Measurements from ENCODE around the gene CELSR1. TPM values are rescaled to one million over a fixed set of nuclear protein-coding genes. Genes with fewer than 3 reads are reported as not detected.

Gene CELSR1
- total and polyA plus RNA-seq, 2 of the 13 experiments (the other 11 are each of a cell fraction or from before 2014, with no cell fraction given): 0.78 to 1.8 TPM

GRCh38 chr22:46390652-46391301, 146.6 kb downstream of the CELSR1 start (continued):
- no peak for TF ChIP-seq CBFB (CRISPR knock-in tag; IDR thresholded peaks at IDR 0.05)
- TF ChIP-seq NRL (CRISPR knock-in tag; IDR thresholded peaks at IDR 0.05; ENCODE audit: borderline replicate concordance): 0 out of 2 replicates have a peak, but pooled peaks have one; percentile 5
- TF ChIP-seq ZNF776 (CRISPR knock-in tag; IDR thresholded peaks at IDR 0.05): no peak
- TF ChIP-seq, protein P1, sequence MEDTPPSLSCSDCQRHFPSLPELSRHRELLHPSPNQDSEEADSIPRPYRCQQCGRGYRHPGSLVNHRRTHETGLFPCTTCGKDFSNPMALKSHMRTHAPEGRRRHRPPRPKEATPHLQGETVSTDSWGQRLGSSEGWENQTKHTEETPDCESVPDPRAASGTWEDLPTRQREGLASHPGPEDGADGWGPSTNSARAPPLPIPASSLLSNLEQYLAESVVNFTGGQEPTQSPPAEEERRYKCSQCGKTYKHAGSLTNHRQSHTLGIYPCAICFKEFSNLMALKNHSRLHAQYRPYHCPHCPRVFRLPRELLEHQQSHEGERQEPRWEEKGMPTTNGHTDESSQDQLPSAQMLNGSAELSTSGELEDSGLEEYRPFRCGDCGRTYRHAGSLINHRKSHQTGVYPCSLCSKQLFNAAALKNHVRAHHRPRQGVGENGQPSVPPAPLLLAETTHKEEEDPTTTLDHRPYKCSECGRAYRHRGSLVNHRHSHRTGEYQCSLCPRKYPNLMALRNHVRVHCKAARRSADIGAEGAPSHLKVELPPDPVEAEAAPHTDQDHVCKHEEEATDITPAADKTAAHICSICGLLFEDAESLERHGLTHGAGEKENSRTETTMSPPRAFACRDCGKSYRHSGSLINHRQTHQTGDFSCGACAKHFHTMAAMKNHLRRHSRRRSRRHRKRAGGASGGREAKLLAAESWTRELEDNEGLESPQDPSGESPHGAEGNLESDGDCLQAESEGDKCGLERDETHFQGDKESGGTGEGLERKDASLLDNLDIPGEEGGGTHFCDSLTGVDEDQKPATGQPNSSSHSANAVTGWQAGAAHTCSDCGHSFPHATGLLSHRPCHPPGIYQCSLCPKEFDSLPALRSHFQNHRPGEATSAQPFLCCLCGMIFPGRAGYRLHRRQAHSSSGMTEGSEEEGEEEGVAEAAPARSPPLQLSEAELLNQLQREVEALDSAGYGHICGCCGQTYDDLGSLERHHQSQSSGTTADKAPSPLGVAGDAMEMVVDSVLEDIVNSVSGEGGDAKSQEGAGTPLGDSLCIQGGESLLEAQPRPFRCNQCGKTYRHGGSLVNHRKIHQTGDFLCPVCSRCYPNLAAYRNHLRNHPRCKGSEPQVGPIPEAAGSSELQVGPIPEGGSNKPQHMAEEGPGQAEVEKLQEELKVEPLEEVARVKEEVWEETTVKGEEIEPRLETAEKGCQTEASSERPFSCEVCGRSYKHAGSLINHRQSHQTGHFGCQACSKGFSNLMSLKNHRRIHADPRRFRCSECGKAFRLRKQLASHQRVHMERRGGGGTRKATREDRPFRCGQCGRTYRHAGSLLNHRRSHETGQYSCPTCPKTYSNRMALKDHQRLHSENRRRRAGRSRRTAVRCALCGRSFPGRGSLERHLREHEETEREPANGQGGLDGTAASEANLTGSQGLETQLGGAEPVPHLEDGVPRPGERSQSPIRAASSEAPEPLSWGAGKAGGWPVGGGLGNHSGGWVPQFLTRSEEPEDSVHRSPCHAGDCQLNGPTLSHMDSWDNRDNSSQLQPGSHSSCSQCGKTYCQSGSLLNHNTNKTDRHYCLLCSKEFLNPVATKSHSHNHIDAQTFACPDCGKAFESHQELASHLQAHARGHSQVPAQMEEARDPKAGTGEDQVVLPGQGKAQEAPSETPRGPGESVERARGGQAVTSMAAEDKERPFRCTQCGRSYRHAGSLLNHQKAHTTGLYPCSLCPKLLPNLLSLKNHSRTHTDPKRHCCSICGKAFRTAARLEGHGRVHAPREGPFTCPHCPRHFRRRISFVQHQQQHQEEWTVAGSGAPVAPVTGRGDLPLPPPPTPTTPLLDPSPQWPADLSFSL (CRISPR knock-in tag; IDR thresholded peaks at IDR 0.05): no peak
- TF ChIP-seq ZNF292 (CRISPR knock-in tag; IDR thresholded peaks at IDR 0.05; ENCODE audit: borderline replicate concordance, low read depth): peak; percentile 71
- TF ChIP-seq MEIS2 (CRISPR knock-in tag; IDR thresholded peaks at IDR 0.05): no peak
- TF ChIP-seq MIXL1 (CRISPR knock-in tag; IDR thresholded peaks at IDR 0.05): no peak
- TF ChIP-seq, protein P2, sequence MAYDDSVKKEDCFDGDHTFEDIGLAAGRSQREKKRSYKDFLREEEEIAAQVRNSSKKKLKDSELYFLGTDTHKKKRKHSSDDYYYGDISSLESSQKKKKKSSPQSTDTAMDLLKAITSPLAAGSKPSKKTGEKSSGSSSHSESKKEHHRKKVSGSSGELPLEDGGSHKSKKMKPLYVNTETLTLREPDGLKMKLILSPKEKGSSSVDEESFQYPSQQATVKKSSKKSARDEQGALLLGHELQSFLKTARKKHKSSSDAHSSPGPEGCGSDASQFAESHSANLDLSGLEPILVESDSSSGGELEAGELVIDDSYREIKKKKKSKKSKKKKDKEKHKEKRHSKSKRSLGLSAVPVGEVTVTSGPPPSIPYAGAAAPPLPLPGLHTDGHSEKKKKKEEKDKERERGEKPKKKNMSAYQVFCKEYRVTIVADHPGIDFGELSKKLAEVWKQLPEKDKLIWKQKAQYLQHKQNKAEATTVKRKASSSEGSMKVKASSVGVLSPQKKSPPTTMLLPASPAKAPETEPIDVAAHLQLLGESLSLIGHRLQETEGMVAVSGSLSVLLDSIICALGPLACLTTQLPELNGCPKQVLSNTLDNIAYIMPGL (CRISPR knock-in tag; IDR thresholded peaks at IDR 0.05; ENCODE audit: borderline replicate concordance in 1 of 2, low read depth in 1 of 2): peak; percentile 68 to 84
- TF ChIP-seq HCFC1 (IDR thresholded peaks at IDR 0.05; ENCODE audit: low read depth, low read length): no peak
